Peyer's patch (tissue), 4 donors: ENCODE data around the gene ACSBG1.

Experiments
- POLR2A ChIP-seq, 2 donors: fragments of 450-650 bp; IDR thresholded peaks; one replicate each; pipeline ENCODE4 v1.5.1; 2017; ENCODE audit warnings: antibody characterized with exemption in 2 of 2, mild to moderate bottlenecking in 2 of 2, moderate library complexity in 2 of 2
- TF ChIP-seq, protein P1 (sequence below), 6 experiments: fragments of 450-650 bp in 4 of 6; fragments of 200-600 bp in 2 of 6; sonication (generic) in 1 of 6; IDR thresholded peaks; one replicate each; pipeline ENCODE4 v1.5.1; 2017 to 2019; ENCODE audit warnings: antibody characterized with exemption in 6 of 6, mild to moderate bottlenecking in 3 of 6, moderate library complexity in 1 of 6

DNA sequence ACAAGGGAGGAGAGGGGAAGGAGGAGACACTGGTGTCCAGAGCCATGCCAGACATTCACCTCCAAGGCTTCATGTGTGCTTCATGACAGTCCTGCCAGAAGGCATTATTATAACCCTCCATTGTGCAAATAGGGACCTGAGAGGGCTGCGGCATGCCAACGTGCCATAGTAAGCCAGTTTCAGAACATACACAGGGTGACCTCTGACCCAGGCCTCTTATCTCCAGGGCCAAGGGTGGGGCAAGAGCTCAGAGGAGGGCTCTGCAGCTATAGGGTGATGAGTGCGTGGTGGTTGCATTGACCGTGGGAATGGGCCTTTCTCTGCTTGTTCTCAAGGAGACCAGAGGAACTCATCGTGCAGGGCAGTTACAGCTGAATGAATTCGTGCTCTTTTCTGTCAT, 9.7 kb upstream of the ACSBG1 start:
- TF ChIP-seq, protein P1, sequence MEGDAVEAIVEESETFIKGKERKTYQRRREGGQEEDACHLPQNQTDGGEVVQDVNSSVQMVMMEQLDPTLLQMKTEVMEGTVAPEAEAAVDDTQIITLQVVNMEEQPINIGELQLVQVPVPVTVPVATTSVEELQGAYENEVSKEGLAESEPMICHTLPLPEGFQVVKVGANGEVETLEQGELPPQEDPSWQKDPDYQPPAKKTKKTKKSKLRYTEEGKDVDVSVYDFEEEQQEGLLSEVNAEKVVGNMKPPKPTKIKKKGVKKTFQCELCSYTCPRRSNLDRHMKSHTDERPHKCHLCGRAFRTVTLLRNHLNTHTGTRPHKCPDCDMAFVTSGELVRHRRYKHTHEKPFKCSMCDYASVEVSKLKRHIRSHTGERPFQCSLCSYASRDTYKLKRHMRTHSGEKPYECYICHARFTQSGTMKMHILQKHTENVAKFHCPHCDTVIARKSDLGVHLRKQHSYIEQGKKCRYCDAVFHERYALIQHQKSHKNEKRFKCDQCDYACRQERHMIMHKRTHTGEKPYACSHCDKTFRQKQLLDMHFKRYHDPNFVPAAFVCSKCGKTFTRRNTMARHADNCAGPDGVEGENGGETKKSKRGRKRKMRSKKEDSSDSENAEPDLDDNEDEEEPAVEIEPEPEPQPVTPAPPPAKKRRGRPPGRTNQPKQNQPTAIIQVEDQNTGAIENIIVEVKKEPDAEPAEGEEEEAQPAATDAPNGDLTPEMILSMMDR (IDR thresholded peaks at IDR 0.05), result no peak
- TF ChIP-seq POLR2A (IDR thresholded peaks at IDR 0.05), result no peak
